Right lobe of liver (tissue), 4 donors: Measurements from ENCODE around the gene LRBA.

Experiments
- CTCF ChIP-seq, 4 donors: fragments of 200-600 bp in 3 of 4; fragments of 450-650 bp in 1 of 4; IDR thresholded peaks; one replicate each; pipeline versions ENCODE4 v1.5.1 to v1.8.0; 2016 to 2022; ENCODE audit warnings: antibody characterized with exemption in 4 of 4, mild to moderate bottlenecking in 2 of 4
- POLR2A ChIP-seq: fragments of 450-650 bp; IDR thresholded peaks from one replicate; pipeline ENCODE4 v1.6.1; 2017; ENCODE audit warnings: antibody characterized with exemption, mild to moderate bottlenecking
- donor health status: DM: no; HTN: no; CAD: no.
- donor health status: DM: no; HTN: no; CAD: no.
- donor health status: DM: no; HTN: yes; CAD: no.

DNA sequence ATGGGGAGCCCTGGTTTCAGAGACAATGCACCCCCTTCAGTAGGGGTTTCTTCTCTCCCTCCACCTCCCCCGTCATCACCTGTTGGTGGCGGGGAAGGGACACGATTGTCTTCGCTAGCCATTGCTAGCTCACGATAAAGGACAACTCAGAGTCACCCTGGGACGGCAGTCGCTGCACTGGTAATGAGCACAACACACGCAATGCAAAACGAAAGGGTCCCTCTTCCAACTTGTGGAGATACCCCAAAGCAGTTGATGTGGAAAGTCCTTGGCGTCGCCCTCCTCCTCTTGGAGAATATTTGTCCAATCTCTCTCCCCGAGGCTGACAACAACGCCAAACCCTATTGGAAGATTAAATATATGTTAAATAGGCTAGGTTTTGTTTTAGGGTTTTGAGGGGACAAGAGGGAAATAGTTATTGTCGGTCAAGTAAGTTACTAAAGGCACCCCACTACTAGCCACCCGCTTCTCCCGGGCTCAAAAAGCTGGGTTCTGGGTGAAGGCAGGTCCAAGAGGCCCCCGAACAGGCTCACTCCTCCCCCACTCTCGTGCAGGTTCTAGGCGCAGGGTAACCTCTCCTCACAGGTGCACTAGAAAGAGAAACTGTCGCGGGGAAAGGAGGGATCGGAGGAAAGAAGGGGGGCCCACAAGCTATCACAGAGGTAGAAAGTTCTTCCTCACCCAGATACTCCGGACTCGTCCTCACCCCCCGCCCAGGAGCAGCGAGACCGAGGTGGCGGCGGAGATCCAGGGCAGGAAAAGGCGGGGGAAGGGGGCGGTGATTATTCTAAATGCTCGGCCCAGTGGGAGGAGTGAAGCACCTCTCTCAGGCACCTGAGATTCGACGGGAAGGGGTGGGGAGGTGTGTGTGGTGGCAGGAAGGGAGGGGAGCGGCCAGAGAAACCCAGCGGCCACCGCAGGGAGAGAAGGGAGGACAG is at the start of gene LRBA:
- no peak for TF ChIP-seq CTCF (IDR thresholded peaks at IDR 0.05)
- no peak for TF ChIP-seq POLR2A
